GM19351 (cell line): ENCODE data around the gene SYCE3.

ENCODE experiments used
- ATAC-seq: cut with Tn5 transposase; IDR thresholded peaks from one replicate; pipeline ENCODE4 v1.9.1; 2021; ENCODE audit warnings: mild to moderate bottlenecking, moderate library complexity; ENCODE audit not compliant: unreplicated experiment

SYCE3 gene

DNA sequence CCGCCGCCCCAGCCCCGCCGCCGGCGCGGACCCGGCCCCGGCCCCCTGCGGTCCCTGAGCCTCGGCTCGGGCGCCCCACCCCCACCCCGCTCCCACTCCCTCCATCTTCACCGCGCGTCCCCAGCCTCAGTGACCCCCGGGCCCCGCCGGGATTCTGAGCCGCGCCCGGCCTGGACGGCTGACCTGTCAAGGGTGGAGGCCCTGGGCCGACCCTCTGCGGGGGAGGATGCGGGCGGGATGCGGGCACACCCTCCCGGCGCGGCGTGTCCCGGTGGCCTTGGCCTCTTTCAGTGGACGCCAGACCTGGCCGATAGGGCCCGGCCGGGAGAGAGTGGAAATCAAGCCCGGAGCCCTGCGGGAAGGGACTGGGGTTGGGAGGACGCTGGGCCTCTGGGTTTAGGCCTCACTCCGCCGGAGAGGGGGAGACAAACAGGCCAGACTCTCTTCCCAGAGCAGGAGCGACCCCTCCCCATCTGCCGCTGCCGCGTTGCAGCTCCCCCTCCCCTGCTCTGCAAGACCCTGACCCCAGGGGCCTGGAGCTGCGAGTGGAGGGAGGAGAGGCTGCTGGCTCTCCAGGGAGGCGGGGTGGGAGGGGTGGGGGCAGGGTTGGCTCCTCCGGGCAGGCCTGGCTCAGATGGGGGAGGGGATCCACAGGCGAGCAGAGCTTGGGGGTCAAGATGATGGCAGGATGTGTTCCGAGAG, 38.4 kb upstream of the SYCE3 start:
- no peak for ATAC-seq

DNA sequence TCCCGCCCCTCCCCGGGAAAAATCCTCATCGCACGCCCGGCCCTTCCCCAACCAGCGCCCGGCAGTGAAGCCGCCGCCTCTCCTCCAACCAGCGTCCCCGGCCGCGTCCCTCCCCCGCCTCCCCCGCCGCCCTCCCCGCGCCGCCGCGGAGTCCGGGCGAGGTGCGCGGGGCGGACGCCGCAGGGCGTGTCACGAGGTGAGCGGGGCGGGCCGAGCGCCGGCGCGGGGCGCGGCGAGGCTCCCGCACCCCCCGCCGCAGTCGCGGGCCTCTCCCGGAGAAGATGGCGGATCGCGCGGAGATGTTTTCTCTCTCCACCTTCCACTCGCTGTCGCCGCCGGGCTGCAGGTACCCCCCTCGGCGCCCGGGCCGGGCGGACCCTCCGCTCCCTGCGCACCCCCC, 37.8 kb upstream of the SYCE3 start, which contains the start of gene MAPK8IP2:
Gene MAPK8IP2, plus strand, starts transcription at position 256 of the 400 bp plus-strand sequence. Its CDS starts 26 bp downstream, at position 282.
- ATAC-seq = no peak

DNA sequence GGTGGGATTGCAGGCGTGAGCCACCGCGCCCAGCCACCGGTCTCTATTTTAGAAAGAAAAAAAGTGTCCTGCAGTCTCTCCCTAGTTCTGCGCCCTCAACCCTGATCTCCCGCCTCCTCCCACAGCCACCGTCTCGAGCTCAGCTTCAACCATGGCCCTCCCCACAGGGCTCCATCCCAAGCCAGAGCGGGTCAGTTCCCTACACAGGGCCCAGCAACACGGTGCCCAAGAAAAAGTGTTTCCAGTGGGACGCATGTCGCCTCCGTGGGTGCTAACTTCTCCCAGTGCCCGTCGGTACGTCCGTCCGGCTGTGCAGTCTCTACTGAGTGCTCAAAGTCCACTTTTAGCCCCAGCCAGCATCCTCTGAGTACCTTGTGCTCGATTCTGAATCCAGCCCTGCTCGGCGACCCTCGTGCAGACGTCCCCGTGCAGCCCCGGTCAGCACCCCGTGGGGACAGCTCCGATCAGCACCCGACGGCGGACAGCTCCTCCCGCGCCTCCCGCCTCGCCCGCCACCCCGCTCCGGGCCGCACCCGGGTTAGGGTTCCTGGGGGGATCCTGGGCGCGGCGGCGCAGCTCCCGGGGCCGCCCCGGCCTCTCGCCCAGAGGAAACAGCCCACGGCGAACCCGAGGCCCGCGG, 37.2 kb upstream of the SYCE3 start:
- ATAC-seq = no peak

DNA sequence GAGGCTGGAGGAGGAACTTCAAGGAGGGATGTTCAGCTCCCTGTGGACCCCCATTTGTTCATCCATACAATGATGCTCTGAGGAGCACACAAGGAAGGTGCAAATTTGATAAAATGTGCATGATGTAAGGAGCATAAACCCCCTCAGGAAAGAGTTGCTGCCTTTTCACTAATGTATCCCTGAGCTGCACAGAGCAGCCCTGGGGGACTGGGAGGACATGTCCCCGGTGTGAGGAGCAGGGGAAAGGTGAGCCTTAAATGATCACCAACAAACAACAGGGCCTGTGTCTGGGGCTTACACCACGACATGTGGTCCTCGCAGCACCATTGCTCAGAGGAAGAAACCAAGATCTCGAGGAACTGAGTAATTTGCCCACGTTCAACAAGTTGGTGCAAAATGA, 34.4 kb upstream of the SYCE3 start:
- ATAC-seq = no peak

DNA sequence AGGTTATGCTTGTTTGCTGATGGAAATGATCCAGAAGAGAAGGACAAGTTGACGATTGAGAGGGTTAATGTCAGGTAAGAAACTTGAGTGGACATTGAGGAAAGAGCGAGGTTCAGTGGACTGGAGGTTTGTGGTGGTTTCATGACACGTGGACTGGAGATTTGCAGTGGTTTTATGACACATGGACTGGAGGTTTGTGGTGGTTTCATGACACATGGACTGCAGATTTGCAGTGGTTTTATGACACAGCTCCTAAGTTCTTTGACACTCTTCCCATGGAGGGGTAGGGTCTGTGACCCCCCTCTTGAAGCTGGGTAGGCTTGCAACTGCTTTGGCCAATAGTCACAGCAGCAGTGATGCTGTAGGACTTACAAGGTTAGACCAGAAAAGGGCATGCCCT, 32.5 kb upstream of the SYCE3 start:
- ATAC-seq = no peak

DNA sequence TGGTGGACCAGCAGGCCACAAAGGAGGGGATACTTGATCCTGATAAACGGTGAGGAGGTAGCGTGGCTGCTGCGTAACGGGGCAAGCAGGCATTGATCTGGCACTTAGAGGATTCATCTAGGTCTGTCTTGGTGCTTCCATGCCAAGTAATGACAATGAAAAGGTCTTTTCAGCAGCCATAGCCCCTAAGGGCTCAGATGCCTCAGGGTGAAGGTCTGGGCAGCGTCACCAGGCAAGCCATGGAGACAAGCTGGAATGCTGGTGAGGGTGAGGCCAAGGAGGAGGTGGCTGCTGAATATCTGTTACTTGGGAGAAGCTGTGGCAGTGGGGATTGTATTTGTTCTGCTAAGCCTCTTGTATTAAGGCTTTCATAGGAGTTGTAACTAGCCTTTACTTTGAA, 24.7 kb upstream of the SYCE3 start:
- no peak for ATAC-seq

DNA sequence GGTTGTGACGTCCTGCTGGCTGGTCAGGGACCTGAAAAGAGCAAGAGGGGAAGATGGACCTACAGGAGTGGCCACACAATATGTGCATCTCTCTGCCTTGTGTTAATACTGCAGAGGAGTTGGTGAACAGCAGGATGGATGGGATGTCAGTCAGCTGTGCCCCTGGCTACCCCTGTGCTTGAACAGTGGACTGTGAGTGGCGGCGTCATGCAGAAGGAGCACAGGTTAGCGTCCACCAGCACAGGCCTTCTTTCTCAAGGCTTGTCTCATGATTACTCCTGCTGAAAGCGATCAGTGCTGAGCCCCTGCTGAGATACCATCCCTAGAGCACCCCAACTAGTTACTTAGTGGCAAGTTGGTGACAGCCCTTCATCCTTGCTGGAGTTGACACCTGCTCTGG, 23.7 kb upstream of the SYCE3 start:
- ATAC-seq = no peak

DNA sequence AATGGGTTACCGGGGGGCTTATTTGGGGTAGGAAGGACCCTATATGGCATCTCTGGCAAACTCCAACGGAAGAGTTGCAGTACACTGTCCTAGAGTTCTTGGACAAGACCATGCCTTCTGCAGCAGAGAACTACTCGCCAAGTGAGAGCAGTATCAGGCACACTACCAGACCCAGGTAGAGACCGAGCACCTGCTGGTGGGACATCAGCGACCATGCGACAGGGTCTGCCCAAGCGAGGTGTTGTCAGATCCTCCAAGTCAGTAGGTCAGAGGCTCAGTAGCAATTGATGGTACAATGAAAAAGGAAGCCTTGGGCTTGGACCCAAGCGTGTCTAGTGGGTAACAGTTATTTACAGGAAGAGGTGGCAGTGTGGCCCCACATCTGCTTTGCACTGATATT, 23.1 kb upstream of the SYCE3 start:
- no peak for ATAC-seq

DNA sequence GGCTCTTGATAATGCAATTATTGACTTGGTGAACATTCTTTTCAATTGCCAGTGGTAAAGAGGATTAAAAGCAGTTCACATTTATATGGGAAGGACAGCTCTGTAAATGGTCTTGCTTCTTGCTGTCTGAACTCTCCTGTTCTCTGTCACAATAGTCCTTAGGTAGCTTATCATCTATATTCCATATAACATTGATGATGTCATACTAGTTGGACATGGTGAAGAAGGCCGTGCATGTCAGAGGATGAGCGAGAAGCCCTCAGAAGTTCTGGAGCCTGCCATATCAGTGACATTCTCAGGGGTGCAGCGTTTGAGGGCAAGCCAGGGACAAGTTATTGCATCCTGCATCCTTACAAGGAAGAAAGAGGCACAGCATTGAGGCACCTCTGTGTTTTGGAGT, 22.5 kb upstream of the SYCE3 start:
- ATAC-seq = no peak

DNA sequence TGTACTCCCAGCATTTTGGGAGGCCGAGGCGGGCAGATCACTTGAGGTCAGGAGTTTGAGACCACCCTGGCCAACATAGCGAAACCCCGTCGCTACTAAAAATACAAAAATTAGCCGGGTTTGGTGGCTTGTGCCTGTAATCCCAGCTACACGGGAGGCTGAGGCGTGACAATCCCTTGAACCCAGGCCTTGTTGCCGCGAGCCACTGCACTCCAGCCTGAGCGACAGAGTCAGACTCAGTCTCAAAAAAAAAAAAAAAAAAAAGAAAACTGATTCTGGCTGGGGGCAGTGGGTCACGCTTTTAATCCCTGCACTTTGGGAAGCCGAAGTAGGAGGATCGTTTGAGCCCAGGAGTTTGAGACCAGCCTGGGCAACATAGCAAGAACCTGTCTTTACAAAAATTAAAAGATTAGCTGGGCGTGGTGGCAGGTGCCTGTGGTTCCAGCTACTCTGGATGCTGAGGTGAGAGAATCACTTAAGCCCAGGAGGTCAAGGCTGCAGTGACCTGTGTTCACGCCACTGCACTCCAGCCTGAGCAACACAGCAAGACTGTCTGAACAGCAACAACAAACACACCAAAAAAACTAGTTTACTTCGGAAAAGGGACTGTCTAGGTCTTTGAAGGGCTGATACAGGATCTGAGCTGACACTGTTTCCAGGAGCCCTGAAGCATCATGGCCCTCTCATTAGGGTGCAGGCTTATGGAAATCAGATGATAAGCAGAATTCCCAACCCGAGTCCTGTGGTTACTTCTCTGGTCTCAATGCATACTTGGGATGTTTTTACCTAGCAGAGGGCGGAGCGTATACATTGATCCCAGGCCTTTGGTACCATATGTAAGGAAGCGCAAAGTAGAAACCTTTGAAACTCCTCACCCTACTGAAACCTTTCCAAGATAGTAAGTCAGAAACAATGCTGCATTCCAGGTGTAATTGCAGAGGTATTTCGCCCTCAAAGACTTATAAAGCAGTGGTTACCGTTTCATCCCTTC, 21.7 kb upstream of the SYCE3 start:
- ATAC-seq = no peak

DNA sequence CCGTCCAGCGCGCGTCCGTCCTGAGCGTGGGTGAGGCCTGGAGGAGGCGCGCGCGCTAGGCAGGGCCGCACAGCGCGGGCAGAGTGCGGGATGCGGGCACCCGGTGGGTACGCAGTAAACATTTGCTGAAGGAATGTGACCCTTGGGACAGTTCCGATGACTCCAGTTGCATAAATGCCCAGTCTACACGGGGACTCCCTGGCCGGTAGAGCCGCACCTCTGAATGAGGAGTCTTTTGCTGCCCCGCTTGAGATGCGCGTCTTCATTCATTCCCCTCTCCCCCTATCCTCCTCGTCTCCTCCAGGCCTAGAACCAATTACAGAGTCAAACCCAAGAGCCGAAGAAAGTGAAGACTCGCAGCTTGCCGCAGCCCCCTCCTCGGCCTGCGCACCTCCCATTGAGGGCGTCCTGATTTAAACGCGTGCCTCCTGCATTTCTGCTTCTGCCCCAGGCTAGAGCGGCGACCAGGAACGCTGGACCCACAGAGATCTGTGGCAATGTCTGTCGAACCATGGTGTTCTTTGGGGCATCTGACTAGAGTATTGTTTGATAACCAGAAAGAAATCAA, 20.7 kb upstream of the SYCE3 start:
- ATAC-seq = peak; percentile 19

DNA sequence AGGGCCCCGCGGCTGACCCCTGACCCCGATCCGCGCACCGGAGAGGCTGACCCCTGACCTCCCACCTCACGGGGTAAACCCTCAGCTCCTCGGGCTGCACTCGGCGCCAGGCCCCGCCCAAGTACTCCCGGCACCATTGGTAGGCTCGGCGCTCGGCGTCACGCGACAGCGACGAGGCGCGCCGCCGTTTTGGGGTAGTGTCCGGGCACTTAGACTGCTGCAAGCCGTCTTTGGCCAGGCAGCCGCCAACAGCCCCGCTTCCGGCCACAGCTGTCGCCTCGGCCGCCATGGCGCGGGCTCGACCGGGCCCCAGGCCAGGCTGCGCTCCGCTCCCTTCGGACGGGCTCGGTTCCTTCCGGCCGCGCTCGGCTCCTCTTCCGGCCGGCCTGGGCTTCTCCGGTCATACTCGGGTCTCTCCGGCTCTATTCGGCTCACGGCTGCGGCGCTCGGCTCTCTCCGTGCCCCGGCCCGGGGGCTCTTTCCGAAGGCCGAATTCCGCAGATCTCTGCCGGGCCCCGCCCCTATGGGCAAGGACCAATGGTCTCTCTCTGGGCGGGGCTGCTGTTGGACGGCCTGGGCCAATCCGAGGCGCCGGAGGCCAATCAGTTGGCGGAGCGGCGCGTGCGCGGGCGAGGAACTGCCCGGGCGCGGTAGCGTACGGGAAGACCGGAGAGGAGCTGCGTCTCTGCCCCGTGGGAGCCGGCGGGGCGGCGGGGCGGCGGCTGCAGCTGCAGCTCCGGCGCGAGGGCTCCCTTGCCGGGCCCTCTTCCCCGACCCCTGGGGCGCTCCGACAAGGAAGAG, 20.0 kb upstream of the SYCE3 start, which contains the start of gene CHKB:
Gene CHKB, minus strand, starts transcription at position 357 of the 801 bp plus-strand sequence. Its CDS starts 68 bp downstream, at position 289.
- ATAC-seq = peak; percentile 87

DNA sequence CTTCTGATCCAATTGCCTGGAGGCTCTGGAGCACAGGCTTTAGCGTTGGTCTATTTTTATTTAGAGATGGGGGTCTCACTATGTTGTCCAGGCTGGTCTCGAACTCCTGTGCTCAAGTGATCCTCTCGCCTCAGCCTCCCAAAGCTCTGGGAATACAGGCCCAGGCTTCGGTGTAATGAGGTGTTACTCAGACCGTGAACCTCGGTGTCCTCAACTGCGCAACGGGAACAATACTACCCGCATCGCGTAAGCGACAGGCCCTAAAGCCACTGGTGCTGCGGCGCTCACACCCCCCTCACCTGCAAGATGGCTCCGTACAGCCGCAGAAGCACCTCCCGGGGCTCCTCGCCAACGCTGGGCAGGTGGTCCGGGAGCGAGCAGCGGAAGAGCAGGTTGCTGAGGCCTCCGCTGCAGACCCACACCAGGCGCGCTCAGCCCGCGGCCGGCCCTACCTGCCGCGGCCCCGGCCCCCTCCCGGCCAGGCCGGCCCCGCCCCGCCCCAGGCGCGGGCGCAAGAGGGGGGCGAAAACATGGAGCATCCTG, 19.3 kb upstream of the SYCE3 start:
- peak; percentile 23 for ATAC-seq

DNA sequence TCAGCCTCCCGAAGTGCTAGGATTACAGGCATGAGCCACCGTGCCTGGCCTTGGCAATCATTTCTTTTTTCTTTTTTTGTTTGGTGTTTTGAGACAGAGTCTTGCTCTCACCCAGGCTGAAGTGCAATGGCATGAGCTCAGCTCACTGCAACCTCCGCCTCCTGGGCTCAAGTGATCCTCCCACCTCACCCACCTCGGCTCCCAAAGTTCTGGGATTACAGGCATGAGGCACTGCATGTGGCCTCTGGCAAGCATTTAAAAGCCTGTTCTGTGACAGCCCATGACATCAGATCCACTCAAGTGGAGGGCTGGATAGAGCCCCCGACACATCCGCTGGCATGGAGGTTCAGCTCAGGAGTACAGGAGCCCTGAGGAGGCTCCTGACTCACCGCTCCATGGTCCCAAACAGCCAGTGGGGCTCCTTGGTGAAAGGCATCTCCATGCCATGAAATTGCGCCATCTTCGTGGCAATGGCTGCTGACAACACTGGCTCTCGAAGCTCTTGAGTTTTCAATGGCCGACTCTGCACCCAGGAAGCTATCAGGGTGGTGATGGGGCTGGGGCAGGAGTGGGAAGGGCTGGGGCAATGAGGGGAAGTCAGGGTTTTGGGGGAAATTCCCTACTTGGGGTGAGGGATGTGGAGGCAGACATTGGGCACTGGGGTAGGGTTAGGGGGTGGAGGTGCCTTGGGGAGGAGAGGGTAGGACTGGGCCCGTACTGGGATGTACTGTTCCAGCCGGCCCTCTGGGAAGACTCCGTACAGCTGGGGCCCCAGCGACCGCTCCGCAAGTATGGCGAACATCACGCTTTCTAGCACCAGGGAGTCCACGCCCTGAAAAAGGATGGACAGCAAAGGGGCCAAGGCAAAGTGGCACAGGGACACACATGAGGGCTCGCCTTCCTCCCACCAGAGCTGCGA, 18.6 kb upstream of the SYCE3 start:
- ATAC-seq = no peak

DNA sequence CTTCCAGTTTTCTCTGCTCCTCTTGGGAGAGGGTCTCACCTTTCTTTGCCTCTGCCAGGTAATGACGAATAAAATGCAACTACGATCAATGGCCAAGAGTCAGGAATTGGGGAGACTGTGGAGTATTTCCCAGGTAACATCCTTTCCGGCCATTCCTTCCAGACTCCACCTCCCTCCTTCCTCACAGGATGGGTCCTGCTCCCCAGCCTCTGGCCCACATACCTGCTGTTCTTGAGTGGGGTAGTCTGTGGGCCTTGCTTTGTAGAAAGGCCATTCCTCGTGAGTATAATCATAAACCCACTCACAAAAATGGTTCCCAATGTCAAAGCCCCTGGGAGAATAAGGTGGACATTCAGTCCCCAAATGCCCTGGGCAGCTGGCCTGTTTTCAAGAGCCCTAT, 17.0 kb upstream of the SYCE3 start:
- no peak for ATAC-seq

DNA sequence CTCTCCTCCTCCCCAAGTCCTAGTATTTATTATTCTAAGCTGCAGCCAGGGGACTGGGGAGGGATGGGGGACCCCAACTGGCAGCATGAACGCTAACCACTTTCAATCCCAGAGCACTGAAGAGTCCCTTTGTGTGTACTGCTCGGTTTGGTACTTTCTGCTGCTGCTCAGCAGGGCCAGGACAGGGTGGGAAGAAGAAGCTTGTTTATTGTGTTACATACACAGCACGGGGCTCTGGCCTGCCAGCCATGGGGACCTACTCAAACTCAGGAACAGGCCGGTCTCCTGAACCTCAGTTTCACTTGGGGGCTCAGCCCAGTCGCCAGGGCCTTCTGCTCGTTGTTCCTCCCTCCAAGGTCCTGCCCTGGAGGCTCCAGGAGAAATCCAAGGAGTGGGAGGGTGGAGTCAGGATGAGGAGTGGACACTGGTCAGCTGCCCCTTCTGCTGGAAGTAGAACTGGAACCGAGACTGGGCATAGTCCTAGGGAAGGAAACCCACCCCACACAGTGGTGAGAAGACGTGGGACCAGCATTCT, 16.1 kb upstream of the SYCE3 start:
- ATAC-seq = no peak

DNA sequence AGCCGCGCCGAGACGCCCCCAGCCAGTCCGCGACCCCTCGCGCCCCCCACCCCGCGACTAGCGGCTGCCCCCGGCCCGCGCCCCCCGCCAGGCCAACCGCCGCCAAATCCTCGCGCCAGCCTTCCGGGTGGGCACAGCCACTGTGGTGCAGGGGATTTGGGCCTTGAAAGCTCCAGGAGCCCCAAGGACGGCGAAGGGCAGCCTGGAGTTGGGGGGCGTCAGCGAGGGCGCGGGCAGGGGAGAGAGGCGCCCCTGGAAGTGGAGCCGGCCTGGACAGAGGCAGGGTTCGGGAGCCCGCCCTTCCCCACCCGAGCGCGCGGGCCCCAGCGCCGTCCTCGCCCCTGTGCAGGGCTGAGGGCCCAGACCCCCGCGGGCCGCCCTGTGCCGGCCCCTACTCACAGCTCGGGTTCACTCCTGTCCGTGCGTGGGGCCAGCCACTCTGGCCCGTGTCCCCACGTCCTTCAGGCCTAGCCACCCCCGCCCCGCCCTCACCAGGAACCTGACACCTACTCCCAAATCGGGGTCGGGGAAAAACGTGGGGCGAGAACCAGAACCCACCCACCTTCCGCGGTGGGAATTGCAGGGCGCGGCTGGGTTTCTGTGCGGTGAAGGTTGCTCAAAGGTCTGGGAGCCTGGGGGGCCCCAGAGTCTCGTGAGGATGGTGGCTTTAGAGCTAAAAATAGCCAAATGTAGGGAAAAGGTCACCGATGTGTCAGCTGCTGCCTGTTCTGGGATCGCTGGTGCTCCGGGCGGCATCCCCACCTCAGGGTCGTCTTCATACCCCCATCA, 15.5 kb upstream of the SYCE3 start, which contains the start of gene CPT1B:
Gene CPT1B, minus strand, starts transcription at position 441 of the 789 bp plus-strand sequence. CDS start 512 bp downstream, outside the sequence.
- no peak for ATAC-seq

DNA sequence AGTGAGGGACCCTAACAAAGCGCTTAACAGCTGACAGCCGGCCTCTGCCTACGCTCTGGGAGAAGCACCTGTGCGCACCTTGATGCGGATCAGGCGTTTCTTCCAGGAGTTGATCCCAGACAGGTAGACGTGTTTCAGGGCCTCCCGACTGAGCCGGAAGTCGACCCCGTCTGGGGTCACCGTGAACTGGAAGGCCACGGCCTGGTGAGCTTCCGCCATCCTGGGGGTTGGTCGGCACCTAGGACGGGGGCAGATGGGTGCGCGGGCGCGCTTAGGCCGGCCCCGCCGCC, 14.9 kb upstream of the SYCE3 start:
- ATAC-seq = no peak
